ENCODE measurements around the gene RAB32. TPM values are rescaled to one million over a fixed set of nuclear protein-coding genes. Genes with fewer than 3 reads are reported as not detected.
"Not testable (repeated sequence)": the region's sequence is repeated elsewhere in the genome, so short reads cannot be mapped to it uniquely, and the experiment has no call there.

RAB32 gene
- total RNA-seq, 1 experiment from 2014 or later: 220 TPM

GRCh38 chr6:146566661-146567060 lies 23.0 kb downstream of the RAB32 start:
- DNase-seq (ENCODE audit: low read depth, low spot score); in situ Hi-C loops (cut with HindIII; ENCODE audit: low pct_unique_long_range_greater_than_20kb, low sequenced_read_pairs): not testable (repeated sequence)

GRCh38 chr6:146568619-146569018 lies 25.0 kb downstream of the RAB32 start:
- in situ Hi-C loops (cut with HindIII; ENCODE audit: low pct_unique_long_range_greater_than_20kb, low sequenced_read_pairs); DNase-seq (ENCODE audit: low read depth, low spot score): not testable (repeated sequence)

GRCh38 chr6:146574211-146574610 lies 30.6 kb downstream of the RAB32 start:
- in situ Hi-C loops (cut with HindIII; ENCODE audit: low pct_unique_long_range_greater_than_20kb, low sequenced_read_pairs): no loop called here
- DNase-seq (ENCODE audit: low read depth, low spot score): no peak

- in situ Hi-C loops (cut with HindIII; ENCODE audit: low pct_unique_long_range_greater_than_20kb, low sequenced_read_pairs): no loop called here
These were observed 34.4 kb downstream of the RAB32 start for GRCh38 chr6:146578054-146578453.

GRCh38 chr6:146581968-146582367 lies 38.3 kb downstream of the RAB32 start:
- in situ Hi-C loops (cut with HindIII; ENCODE audit: low pct_unique_long_range_greater_than_20kb, low sequenced_read_pairs): no loop called here
- no peak for DNase-seq (ENCODE audit: low read depth, low spot score)

More at GRCh38 chr6:146578054-146578453, 34.4 kb downstream of the RAB32 start:
- peak; percentile 26 for DNase-seq (ENCODE audit: low read depth, low spot score)

GRCh38 chr6:146582857-146583256 lies 39.2 kb downstream of the RAB32 start:
- DNase-seq (ENCODE audit: low read depth, low spot score): no peak
- in situ Hi-C loops (cut with HindIII; ENCODE audit: low pct_unique_long_range_greater_than_20kb, low sequenced_read_pairs): no loop called here

- in situ Hi-C loops (cut with HindIII; ENCODE audit: low pct_unique_long_range_greater_than_20kb, low sequenced_read_pairs): no loop called here
- DNase-seq (ENCODE audit: low read depth, low spot score): no peak
These were observed 40.3 kb downstream of the RAB32 start for GRCh38 chr6:146583966-146584365.

- in situ Hi-C loops (cut with HindIII; ENCODE audit: low pct_unique_long_range_greater_than_20kb, low sequenced_read_pairs): no loop called here
These were observed 43.8 kb downstream of the RAB32 start for GRCh38 chr6:146587459-146587858.

GRCh38 chr6:146590492-146590891 lies 46.9 kb downstream of the RAB32 start:
- in situ Hi-C loops (cut with HindIII; ENCODE audit: low pct_unique_long_range_greater_than_20kb, low sequenced_read_pairs): no loop called here
- no peak for DNase-seq (ENCODE audit: low read depth, low spot score)

More at GRCh38 chr6:146587459-146587858, 43.8 kb downstream of the RAB32 start:
- no peak for DNase-seq (ENCODE audit: low read depth, low spot score)

- no peak for DNase-seq (ENCODE audit: low read depth, low spot score)
- in situ Hi-C loops (cut with HindIII; ENCODE audit: low pct_unique_long_range_greater_than_20kb, low sequenced_read_pairs): no loop called here
These were observed 48.8 kb downstream of the RAB32 start for GRCh38 chr6:146592451-146592850.

GRCh38 chr6:146593986-146594385 lies 50.4 kb downstream of the RAB32 start:
- DNase-seq (ENCODE audit: low read depth, low spot score): no peak
- in situ Hi-C loops (cut with HindIII; ENCODE audit: low pct_unique_long_range_greater_than_20kb, low sequenced_read_pairs): no loop called here

GRCh38 chr6:146594495-146594894 lies 50.9 kb downstream of the RAB32 start:
- peak; percentile 37 for DNase-seq (ENCODE audit: low read depth, low spot score)
- in situ Hi-C loops (cut with HindIII; ENCODE audit: low pct_unique_long_range_greater_than_20kb, low sequenced_read_pairs): no loop called here

GRCh38 chr6:146595972-146596731 lies 52.5 kb downstream of the RAB32 start:
- in situ Hi-C loops (cut with HindIII; ENCODE audit: low pct_unique_long_range_greater_than_20kb, low sequenced_read_pairs): no loop called here
- no peak for DNase-seq (ENCODE audit: low read depth, low spot score)

GRCh38 chr6:146598772-146599405 lies 55.3 kb downstream of the RAB32 start, which contains the start of gene ADGB:
TSS of gene ADGB (plus strand) at chr6:146598972. CDS start at chr6:146599041, 69 bp downstream.
- peak; percentile 8 for DNase-seq (ENCODE audit: low read depth, low spot score)

GRCh38 chr6:146601352-146601751 lies 57.7 kb downstream of the RAB32 start:
- in situ Hi-C loops (cut with HindIII; ENCODE audit: low pct_unique_long_range_greater_than_20kb, low sequenced_read_pairs): no loop called here
- no peak for DNase-seq (ENCODE audit: low read depth, low spot score)

More at GRCh38 chr6:146598772-146599405, 55.3 kb downstream of the RAB32 start, which contains the start of gene ADGB:
- in situ Hi-C loops (cut with HindIII; ENCODE audit: low pct_unique_long_range_greater_than_20kb, low sequenced_read_pairs): no loop called here

GRCh38 chr6:146602526-146602925 lies 58.9 kb downstream of the RAB32 start:
- DNase-seq (ENCODE audit: low read depth, low spot score): no peak
- in situ Hi-C loops (cut with HindIII; ENCODE audit: low pct_unique_long_range_greater_than_20kb, low sequenced_read_pairs): no loop called here
